GM21423 (cell line): Measurements from ENCODE around the gene CDYL.

Experiments used
- ATAC-seq: cut with Tn5 transposase; IDR thresholded peaks from one replicate; pipeline ENCODE4 v1.9.1; 2021; ENCODE audit warnings: mild to moderate bottlenecking, moderate library complexity; ENCODE audit not compliant: unreplicated experiment

The CDYL gene

DNA sequence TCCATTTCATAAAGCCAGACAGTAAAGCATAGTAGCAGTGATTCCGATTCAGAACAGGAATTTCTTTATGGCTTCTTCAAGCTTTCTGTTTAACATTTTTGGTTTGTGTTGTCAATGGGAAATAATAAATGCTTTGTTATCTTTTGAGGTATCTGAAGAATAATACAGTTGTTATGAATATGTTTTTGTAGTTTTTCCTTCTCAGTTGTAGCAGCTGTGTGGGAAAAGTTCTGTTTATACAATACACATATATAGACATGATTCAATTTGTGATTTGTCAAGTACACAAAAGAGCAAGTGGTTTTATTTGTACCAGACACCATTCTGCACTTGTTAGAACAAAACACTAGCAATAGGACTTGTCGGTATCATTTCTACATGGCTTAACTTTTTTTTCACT is 96.6 kb downstream of the CDYL start:
- ATAC-seq, result no peak

GRCh38 chr6:4873928-4874327 is 97.7 kb downstream of the CDYL start:
- ATAC-seq, result no peak

DNA sequence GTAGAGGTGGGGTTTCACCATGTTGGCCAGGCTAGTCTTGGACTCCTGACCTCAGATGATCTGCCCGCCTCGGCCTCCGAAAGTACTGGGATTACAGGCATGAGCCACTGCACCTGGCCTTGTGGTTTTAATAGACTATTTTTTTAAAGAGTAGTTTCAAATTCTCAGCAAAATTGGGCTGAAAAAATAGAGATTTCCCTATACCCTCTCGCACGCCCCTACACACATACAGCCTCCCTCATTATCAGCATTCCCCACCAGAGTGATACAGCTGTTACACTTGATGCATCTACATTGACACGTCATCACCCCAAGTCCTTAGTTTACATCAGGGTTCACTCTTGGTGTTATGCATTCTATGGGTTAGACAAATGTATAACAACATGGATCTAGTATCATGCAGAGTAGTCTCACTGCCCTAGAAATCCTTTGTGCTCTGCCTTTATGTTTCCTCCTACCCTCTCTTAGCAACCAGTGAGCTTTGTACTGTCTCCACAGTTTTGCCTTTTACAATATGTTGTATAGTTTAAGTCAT is 103.6 kb downstream of the CDYL start:
- peak; percentile 56 for ATAC-seq

- no peak for ATAC-seq
Observed at GRCh38 chr6:4880363-4880762, 104.2 kb downstream of the CDYL start.

- no peak for ATAC-seq
Observed at GRCh38 chr6:4883298-4883697, 107.1 kb downstream of the CDYL start.

DNA sequence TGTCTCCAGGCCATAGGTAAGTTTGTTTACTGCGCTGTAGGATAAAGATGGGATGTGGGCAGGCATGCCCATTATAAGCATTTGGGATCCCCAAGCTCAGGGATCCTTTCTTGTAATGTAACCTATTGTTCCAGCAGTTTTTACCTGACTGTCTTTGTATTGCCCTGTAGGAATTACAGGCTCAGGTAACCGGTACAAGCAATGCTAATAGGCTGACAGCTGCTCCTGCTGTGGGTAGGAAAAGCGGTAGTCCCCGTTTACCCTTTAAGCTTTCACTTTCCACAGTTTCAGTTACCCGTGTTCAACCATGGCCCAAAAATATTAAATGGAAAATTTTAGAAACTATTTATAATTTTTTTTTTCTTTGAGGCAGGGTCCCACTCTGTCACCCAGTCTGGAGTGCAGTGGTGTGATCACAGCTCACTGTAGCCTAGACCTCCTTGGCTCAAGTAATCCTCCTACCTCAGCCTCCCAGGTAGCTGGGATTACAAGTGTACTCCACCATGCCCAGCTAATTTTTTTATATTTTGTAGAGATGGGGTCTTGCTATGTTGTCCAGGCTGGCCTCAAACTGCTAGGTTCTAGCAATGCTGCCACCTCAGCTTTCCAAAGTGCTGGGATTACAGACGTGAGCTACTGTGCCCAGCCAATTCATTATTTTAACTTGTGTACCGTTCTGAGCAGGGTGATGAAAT is 108.6 kb downstream of the CDYL start:
- ATAC-seq, result no peak

DNA sequence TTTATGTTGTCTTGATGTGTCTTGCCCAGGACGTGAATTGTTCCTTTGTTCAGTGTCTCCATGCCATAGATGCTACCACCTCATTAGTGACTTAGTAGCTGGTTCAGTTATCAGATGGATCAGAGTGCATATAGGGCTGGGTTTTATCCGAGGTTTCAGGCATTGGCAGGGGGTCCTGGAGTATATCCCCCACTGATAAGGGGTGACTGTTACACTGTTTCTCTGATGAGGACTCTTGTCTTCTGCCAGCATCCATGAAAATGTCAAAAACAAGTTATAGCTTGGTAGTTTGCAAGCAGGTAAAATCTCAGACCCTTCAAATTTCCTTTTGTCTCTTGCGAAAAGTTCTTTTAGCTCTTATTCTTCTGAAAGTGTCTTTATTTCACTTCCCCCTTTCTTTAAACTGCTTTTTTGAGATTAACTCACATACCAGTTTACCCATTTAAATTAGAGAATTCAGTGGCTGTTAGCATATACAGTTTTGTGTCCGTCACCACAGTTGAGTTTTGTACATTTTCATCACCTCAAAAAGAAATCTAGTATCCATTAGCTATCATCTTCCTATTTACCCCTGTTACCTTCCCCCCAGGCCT is 109.2 kb downstream of the CDYL start:
- ATAC-seq, result no peak

- no peak for ATAC-seq
Observed at GRCh38 chr6:4888841-4889240, 112.6 kb downstream of the CDYL start.

DNA sequence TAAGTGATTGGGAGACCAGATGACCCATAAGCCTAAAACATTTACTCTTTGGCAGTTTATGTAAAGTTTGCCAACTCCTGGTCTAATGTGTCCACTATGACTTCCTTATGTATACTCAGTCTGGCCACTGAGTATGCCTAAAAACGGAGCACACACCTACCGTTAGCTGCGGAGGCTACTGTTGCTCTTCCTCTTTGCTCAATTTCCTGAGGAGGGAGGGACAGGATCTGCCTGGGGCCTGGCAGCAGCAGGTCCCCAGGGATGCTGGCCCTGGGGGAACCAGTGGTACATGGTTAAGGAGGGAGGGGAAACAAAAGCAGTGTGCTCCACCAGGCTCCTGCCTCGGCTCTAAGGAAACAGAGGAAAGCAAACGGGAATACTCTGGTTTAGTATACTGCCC is 113.5 kb downstream of the CDYL start:
- no peak for ATAC-seq

- no peak for ATAC-seq
Observed at GRCh38 chr6:4890191-4890590, 114.0 kb downstream of the CDYL start.

GRCh38 chr6:4890627-4891026 is 114.4 kb downstream of the CDYL start:
- no peak for ATAC-seq

DNA sequence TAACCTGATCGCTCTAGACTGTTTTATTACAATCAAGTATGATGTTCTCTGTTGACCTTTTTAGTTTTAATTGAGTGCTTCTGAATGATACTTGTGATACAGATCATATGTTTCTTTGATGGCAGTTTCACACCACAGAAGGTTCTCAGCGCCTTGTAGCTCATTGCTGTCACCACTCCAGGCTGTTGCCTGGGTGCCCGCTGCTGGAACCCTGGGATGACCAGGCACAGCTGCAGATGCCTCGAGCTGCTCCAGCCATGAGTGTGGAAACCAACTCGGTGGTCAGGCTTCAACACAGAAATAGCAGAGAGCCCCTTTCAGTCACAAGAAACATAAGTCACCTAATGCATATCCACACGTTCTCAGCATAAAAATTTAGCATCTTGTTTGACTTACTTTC is 114.9 kb downstream of the CDYL start:
- ATAC-seq, result no peak

DNA sequence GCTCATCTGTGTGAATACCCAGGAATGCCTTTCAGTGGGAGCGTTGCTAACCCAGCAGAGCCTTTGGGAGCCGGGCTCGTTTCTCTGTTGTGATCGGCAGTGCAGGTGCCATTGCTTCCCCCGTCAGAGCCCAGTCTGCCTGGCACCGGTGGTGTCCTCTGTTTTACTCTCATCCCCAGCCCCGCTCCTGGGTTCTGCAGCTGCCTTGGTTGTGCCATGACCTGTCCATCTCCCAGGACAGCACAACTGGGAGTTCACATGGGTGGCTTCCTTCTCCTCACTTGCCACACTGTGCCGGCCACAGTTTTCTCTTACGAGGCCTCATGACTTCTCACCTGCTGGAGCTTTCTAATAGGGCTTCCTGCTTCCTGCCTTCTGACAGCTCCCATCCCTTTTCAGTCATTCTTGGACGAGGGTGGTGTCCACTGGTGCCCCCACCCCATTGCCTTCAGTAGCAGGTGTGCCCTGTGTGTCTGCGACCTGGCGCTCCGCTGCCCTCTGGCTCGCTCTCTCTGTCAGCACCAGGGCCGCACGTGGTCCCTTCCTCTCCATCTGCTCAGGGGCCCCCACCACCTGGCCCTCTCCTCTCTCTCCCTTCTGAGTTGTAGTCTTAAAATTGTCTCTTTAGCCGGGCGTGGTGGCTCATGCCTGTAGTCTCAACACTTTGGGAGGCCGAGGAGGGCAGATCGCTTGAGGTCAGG is 116.7 kb downstream of the CDYL start:
- ATAC-seq, result no peak

- ATAC-seq, result no peak
Observed at GRCh38 chr6:4894049-4894448, 117.8 kb downstream of the CDYL start.

DNA sequence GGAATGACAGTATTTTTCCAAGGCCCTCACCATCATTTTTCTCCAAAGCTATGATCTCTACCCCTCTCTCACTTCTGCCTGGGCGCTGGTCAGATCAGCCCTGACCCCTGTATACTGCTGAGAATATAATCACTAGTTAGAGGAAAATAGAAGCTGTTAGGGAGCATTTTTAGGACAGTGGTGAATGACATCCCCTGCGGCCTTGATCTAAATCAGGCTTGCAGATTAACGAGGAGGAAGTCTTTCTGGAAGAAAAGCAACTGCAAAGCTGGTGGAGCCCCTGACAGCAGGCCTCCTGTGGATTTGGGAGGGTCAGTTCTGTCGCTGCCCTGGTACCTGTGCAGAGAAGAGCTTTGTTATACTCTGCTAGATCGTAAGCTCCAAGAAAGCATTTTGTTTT is 119.8 kb downstream of the CDYL start:
- ATAC-seq, result no peak

- no peak for ATAC-seq
Observed at GRCh38 chr6:4896401-4896800, 120.2 kb downstream of the CDYL start.

DNA sequence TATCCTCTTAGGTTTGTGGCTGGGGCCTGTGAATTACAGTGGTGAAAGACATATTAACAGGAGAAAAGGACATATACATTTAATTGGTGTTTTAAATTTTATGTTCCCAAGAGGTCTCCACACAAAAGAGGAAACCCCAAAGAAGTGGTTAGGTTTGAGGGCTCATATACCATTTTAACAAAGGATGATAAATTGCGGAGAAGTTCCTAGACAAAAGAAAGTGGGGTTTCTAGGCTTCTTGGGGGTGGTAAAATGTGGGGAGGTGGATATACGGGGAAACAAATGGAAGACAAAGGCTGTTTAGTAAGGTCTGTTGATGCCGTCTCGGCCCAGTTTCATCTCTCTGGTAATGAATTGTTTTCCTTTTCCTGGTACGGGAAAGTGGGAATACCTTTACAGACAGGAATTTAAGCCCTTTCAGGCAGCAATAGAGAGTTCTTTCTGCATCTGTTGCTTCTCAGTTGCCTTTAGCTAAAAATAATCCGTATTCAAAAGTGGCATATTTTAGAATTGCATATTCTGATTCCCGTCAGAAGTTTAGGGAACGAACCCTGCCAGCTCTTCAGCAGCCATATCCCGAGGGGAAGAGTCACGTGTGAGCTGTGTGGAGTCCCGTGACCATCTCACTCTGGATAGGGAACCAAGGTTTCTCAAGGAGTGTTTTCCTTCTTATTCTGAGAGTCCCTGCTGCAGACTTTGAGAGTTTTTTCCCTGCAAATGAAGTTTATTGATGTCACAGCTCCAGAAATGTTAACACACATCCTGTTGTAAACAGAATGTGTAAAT is 123.2 kb downstream of the CDYL start:
- ATAC-seq, result no peak

DNA sequence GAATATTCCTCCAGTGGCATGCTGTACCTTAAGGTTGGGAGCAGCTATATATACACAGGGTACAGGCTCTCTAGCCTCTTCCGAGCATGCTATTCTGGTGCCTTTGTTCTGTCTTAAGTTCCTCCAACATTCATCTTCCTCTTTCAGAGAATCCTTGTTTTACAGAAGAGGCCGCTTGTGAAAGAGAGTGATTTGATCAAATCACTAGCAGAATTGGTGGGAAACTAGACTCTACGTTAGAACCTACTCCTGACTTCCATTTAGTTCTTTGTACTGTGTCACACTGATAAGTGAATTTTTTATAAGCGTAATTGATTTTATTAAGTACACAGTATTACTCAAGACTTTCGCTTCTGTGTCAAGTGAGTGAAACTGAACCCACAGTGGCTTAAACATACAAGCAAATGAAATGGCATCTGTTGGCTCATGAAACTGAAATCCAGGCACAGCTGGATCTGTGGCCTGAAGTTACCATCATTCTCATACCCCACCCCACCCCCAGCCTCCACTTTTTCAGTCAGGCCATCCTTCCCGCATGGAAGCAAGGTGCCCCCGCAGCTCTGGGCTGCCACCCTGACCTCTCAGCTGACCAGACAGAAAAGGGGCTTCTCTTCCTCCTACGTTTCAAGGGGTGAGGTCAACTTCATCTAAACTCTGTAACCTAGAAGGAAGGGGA is 125.3 kb downstream of the CDYL start:
- ATAC-seq, result peak; percentile 76

GRCh38 chr6:4902363-4902762 is 126.2 kb downstream of the CDYL start:
- no peak for ATAC-seq

GRCh38 chr6:4903121-4903520 is 126.9 kb downstream of the CDYL start:
- ATAC-seq, result no peak
